Nephron (organoid): ENCODE results near the gene CHSY1.

Source experiments
- H3K27ac Mint-ChIP-seq, 3 experiments: 2 replicates each; pipeline ENCODE4 v1.8.0; 2020; ENCODE audit warnings: mixed read lengths in 3 of 3, mild to moderate bottlenecking in 2 of 3, moderate library complexity in 1 of 3
- H3K27me3 Mint-ChIP-seq: 2 replicates; pipeline ENCODE4 v1.8.0; 2021; ENCODE audit warnings: low read depth, mild to moderate bottlenecking, moderate library complexity, mixed read lengths
- H3K36me3 Mint-ChIP-seq: 2 replicates; pipeline ENCODE4 v1.8.0; 2020; ENCODE audit warnings: low read depth, mixed read lengths
- H3K4me1 Mint-ChIP-seq: 2 replicates; pipeline ENCODE4 v1.8.0; 2020; ENCODE audit warnings: mixed read lengths
- H3K4me3 Mint-ChIP-seq, 3 experiments: 2 replicates each; pipeline ENCODE4 v1.8.0; 2020; ENCODE audit warnings: mild to moderate bottlenecking in 3 of 3, mixed read lengths in 3 of 3, moderate library complexity in 2 of 3
- H3K9me3 Mint-ChIP-seq: 2 replicates; pipeline ENCODE4 v1.8.0; 2020; ENCODE audit warnings: mixed read lengths
- TF ChIP-seq, protein P1 (sequence below), 3 experiments: fragments of 200-600 bp; sonication (generic); IDR thresholded peaks; one replicate each; pipeline ENCODE4 v1.5.0; 2021; ENCODE audit warnings: antibody characterized with exemption in 3 of 3; ENCODE audit not compliant: unreplicated experiment in 3 of 3

CHSY1 gene

GRCh38 chr15:101213570-101213969, 38.3 kb downstream of the CHSY1 start:
- H3K27me3 Mint-ChIP-seq: no peaks in the 10 kb centered on the region
- no peak overlapping the region for H3K4me3 Mint-ChIP-seq
- TF ChIP-seq, protein P1, sequence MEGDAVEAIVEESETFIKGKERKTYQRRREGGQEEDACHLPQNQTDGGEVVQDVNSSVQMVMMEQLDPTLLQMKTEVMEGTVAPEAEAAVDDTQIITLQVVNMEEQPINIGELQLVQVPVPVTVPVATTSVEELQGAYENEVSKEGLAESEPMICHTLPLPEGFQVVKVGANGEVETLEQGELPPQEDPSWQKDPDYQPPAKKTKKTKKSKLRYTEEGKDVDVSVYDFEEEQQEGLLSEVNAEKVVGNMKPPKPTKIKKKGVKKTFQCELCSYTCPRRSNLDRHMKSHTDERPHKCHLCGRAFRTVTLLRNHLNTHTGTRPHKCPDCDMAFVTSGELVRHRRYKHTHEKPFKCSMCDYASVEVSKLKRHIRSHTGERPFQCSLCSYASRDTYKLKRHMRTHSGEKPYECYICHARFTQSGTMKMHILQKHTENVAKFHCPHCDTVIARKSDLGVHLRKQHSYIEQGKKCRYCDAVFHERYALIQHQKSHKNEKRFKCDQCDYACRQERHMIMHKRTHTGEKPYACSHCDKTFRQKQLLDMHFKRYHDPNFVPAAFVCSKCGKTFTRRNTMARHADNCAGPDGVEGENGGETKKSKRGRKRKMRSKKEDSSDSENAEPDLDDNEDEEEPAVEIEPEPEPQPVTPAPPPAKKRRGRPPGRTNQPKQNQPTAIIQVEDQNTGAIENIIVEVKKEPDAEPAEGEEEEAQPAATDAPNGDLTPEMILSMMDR (IDR thresholded peaks at IDR 0.05; ENCODE audit: unreplicated experiment in 3 of 3): no peak
- H3K4me1 Mint-ChIP-seq: peaks cover 51% of the 10 kb centered on the region
- H3K9me3 Mint-ChIP-seq: no peaks in the 10 kb centered on the region
- peaks cover 26% of the 10 kb centered on the region for H3K36me3 Mint-ChIP-seq
- peak overlapping the region in 1 of 3 experiments; percentile 4 for H3K27ac Mint-ChIP-seq

GRCh38 chr15:101213147-101213546, 38.7 kb downstream of the CHSY1 start:
- no peaks in the 10 kb centered on the region for H3K27me3 Mint-ChIP-seq
- no peak overlapping the region for H3K4me3 Mint-ChIP-seq
- H3K27ac Mint-ChIP-seq: peak overlapping the region in 1 of 3 experiments; percentile 4
- TF ChIP-seq, protein P1 (IDR thresholded peaks at IDR 0.05; ENCODE audit: unreplicated experiment in 3 of 3): no peak
- no peaks in the 10 kb centered on the region for H3K9me3 Mint-ChIP-seq
- H3K4me1 Mint-ChIP-seq: peaks cover 51% of the 10 kb centered on the region
- peaks cover 26% of the 10 kb centered on the region for H3K36me3 Mint-ChIP-seq

GRCh38 chr15:101211897-101212296, 40.0 kb downstream of the CHSY1 start:
- Mint-ChIP-seq H3K27ac (no peak overlapping the region), H3K4me3 (no peak overlapping the region), H3K36me3 (peaks cover 20% of the 10 kb centered on the region), H3K4me1 (peaks cover 55% of the 10 kb centered on the region), H3K27me3 (no peaks in the 10 kb centered on the region), H3K9me3 (no peaks in the 10 kb centered on the region)
- TF ChIP-seq, protein P1 (IDR thresholded peaks at IDR 0.05; ENCODE audit: unreplicated experiment in 3 of 3): no peak

GRCh38 chr15:101210466-101210865, 41.4 kb downstream of the CHSY1 start:
- no peak overlapping the region for H3K4me3 Mint-ChIP-seq
- no peaks in the 10 kb centered on the region for H3K27me3 Mint-ChIP-seq
- H3K4me1 Mint-ChIP-seq: peaks cover 66% of the 10 kb centered on the region
- peaks cover 15% of the 10 kb centered on the region for H3K36me3 Mint-ChIP-seq
- peak overlapping the region; percentile 9 to 27 (median 21) for H3K27ac Mint-ChIP-seq
- no peaks in the 10 kb centered on the region for H3K9me3 Mint-ChIP-seq
- TF ChIP-seq, protein P1 (IDR thresholded peaks at IDR 0.05; ENCODE audit: unreplicated experiment in 3 of 3): no peak

- Mint-ChIP-seq H3K27ac (peak overlapping the region; percentile 9 to 27 (median 21)), H3K4me1 (peaks cover 69% of the 10 kb centered on the region), H3K4me3 (no peak overlapping the region), H3K36me3 (peaks cover 15% of the 10 kb centered on the region), H3K27me3 (no peaks in the 10 kb centered on the region), H3K9me3 (no peaks in the 10 kb centered on the region)
- TF ChIP-seq, protein P1 (IDR thresholded peaks at IDR 0.05; ENCODE audit: unreplicated experiment in 3 of 3): no peak
Observed at GRCh38 chr15:101210058-101210457, 41.8 kb downstream of the CHSY1 start.

DNA sequence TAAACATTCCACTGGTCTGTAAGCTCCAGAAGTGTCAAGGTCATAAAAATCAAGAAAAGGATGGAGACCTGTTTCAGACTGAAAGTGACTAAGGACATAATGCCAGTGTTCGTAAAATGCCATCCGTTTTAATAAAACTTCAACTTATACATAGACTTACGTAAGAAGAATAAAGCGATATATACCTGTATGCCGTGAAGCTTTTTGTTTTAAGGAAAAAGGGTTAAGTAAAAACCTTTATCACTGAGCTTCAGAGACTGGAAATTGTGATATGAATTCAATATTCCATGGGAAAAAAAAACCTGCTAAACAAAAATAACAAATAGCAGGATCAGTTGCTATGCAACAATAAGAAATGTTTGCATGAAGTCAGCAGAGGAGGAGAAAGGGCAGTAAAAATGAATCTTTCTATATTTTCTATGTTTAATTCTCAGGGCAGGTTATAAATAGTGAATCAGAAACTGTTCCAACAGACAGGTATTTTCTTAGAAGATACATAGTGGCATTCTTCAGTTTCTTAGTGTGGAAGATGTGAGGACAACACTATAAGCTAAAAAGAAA, 42.5 kb downstream of the CHSY1 start:
- Mint-ChIP-seq H3K27me3 (no peaks in the 10 kb centered on the region), H3K4me1 (peaks cover 74% of the 10 kb centered on the region), H3K36me3 (peaks cover 15% of the 10 kb centered on the region), H3K4me3 (no peak overlapping the region), H3K27ac (peak overlapping the region; percentile 9 to 27 (median 21)), H3K9me3 (no peaks in the 10 kb centered on the region)
- TF ChIP-seq, protein P1 (IDR thresholded peaks at IDR 0.05; ENCODE audit: unreplicated experiment in 3 of 3): no peak
